CMK (cell line): Measurements from ENCODE around the gene TICAM2.

ENCODE experiments used
- DNase-seq: peaks from one replicate; pipeline ENCODE4 v3.0.0-alpha.2; 2010; ENCODE audit warnings: low read depth

TICAM2 gene

DNA sequence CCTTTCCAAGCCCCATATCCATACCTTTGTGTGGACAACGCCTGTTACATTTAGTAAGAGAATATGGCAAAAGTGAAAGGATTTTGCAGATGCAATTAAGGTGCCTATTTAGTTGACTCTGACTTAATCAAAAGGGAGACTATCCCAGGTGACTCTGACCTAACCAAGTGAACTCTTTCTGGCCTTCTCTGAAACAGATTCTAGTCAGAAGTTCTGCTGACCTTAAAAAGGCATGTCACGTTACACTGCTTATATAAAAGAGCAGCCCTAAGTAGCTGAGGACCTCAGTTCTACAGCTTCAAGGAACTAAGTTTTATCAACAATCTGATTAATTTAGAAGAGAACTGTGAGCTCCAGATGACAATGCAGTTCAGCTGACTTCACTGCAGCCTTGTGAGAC, 5.7 kb upstream of the TICAM2 start:
- no peak for DNase-seq

DNA sequence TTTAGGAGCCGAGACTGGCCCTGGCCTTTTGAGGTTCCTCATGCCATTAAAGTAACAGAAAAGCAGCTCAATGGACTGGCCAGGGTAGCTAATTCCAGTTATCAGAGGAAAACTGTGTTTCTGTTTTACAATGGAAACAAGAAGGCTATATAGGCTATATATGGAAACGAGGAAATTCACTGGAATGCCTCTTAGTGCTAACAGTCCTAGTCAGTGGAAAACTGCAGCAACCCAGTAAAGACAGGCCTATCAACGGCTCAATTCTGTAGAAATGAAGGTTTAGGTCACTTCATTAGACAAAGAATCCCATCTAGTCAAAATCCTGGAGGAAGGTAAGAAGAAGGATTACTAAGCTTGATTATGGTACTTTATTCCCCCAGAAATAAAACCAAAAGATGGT, 3.2 kb upstream of the TICAM2 start:
- no peak for DNase-seq

DNA sequence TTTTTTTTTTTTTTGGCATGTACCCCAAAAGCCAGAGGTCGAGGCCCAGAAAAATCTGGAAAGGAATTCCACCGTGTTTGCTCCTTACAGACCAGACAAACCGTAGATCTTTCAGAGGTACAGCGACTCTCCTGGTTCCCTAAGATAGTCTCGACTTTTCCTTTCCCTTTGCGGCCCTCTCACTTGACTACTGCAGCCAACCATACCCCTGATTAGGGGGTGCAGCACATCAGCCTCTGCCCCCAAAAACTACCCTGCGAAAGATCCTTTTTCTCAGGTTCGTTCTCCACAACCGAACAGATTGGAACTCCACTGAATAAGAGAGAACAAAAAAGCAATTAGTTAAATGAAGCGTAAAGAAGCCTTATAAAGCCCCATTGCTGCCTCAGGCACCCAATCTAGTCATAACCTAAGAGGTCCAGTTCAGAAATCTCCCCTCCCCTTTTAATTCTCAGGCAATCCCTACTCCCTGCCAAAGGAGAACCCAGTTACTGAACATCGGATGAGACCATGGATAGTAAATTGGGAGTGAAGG, 379 bp upstream of the TICAM2 start:
- no peak for DNase-seq

DNA sequence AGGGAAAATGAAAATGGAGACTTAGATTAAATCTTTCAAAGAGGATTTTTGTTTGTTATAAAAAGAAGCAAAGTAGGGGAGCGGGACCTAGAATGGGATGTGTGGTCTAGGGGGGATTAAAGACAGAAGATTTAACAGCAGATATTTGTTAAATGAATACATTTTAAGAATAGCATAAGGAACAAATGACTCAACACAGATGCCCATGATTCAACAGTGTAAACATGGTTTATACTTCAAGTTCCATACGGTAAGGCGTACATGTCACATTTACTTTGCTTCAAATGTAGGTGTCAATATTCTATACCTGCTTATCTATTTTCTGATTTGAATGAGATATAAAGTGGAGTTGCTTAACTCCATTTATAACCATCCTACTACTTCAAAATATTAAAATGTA, 1.5 kb downstream of the TICAM2 start:
- DNase-seq = no peak

DNA sequence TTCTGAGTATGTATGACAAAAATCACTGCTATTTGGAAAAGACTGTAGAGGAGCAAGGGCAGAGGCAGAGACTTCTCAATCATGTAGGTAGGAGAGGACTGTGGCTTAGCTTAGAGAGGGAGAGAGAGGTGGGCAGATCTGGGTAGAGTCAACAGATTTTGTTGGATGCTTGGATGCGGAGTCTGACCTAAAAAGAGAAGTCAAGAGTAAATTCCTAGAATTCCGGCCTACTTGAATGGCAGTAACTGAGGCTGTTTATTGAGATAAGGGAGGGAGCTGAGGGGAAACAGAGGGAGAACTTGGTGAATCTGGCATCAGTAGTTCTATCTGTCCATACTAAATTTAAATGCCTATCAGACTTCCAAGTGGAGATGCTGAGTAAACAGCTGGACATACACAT, 2.4 kb downstream of the TICAM2 start:
- no peak for DNase-seq

DNA sequence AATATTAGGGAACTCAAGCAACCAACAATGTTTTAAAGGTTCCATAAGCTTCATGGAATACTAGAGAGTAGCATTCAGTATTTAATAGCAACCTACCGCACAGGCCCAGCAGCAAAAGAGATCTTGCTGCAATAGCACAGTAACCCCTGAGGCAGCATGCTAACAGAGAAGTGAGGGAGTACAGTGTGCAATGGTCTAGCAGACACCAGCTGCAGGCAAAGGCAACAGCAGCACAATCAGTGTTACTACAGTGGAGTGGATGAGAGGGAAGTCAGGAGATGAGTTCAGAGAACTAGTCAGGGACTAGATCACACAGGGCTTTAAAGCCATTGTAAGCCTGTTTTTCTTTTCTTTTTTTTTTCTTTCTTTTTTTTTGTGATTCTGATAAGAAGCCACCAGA, 2.8 kb downstream of the TICAM2 start:
- DNase-seq = no peak

DNA sequence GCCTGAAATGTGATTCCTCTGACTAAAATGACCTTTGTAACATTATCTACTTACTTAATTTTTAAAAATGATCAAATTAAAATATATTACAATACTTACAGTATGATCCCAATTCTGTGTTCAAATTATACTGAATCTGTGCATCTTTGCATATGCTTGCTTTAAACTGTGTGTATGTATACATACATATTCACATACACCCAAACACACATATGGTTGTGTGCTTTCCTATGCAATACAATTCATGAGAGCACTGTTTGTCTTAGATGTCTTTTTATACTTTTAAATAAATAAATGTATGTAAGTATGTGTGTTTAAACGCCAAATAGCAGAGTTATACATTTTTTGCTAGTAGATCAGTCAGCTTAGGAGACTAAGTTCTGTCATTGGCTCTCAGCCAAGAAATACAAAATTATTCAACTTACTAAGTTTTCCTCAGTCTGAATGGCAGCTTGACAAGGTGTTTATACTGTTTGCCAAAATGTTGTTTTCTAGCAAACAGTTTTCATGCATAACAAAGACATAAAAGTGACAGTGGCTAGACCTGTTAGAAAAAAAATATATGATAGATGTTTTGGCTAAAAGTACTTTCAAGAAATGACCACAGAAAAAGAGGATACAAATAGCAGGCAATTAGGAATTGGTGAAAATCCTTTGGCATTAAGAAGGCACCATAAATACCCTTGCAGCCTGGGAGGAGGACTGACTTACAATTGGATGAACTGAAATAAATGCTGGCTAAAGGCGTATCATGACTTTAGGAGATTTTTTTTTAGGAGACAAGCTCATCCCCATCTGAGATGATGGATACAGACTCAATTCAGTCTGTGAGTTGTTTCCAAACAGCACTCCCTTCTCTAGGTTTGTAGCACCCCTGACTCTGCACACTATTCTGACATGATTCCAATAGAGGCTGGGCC, 7.9 kb downstream of the TICAM2 start:
- no peak for DNase-seq

DNA sequence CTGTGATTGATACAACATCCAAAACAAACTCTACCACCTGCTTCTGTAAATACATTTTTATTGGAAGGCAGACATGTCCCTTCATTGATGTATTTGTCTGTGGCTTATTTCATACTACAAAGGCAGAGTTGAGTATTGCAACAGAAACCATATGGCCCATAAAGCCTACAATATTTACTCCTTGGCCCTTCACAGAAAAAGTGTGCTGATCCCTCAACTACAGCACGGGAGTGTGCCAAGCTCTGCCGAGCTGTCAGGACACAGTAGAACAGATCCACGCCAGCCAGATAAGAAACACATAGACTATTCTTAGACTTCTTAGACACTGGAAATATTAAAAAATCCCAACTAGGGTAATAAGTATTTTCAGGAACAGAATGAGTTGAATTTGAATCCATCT, 13.2 kb downstream of the TICAM2 start:
- DNase-seq = no peak

DNA sequence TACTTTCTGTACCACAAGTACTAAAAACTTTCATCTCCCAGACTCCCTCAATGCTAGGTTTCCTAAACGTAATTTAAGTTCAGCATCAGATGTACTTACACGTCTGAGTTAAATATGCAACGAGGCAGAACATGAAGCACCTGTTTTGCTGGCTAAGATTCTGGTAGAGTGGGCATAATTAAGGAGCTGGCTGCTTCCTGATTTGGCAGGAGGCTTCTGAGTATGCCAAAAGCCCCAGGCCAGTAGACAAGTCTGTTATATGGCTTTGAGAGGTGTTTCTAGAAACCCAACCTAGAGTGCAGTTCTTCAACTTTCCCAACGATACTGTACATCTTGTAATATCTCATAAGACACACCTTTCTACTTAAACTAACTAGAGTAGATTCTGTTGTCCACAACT, 13.6 kb downstream of the TICAM2 start:
- no peak for DNase-seq

DNA sequence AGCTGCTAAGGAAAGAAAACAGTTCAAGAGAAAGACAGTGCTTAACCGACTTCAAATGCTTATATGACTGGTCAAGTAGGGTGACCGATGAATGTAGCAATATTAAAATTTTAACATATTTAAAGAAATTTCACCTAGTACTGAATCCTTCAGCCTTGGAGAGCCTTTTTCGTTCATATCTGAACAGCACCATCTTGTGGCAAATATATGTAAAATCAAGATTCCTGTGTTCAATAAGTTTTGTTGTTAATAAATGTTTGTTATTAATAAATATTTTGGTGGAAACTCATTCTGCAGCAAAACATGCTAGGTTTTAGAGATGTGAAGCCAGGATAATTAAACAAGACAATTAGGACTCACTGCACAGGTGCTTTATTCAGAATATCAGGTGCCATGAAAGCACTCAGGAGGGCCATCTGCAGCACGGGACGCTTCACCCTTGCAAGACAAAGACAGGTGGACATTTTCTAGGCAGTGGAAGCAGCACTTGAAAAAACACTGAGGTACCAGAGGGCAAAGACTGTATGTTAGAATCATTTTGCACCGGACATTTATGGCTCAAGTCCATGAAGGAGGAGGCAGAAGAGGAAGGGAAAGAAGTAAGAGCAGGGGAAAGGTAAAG, 15.6 kb downstream of the TICAM2 start:
- DNase-seq = no peak

DNA sequence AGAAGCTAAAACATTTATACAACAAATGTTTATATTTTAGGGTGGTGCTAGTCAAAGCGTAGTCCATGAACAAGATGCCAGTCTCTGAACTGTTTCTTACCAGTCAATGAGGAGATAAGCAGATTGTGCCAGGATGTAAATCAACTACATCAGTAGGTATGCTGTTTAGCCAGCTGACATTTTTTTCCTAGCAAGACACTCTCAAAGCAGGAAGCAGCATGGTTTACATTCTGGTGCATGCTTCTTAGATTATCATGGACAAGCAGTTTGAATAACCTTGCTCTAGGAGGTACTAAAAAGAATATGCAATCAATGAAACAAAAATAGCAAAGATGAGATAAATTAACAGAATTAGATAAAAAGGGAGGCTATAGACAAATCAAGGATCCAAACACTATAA, 17.0 kb downstream of the TICAM2 start:
- no peak for DNase-seq

DNA sequence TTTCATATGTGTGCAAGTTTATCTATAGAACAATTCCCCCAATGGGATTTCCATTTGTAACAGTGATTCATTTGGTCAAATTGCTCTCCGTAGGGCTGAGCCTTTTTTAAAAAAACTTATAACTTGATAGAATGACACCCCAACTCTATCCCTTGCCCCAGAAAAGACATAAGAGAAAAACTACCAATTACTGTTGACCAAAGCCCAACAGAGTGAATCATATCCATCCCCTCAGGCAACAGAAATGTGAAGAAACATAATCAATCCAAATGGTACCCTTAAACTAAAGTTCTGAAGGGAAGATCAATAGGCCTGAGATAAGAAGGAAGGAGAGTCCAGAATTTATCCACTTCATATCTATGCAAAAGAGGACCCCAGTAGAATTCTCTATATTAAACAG, 17.8 kb downstream of the TICAM2 start:
- DNase-seq = no peak

DNA sequence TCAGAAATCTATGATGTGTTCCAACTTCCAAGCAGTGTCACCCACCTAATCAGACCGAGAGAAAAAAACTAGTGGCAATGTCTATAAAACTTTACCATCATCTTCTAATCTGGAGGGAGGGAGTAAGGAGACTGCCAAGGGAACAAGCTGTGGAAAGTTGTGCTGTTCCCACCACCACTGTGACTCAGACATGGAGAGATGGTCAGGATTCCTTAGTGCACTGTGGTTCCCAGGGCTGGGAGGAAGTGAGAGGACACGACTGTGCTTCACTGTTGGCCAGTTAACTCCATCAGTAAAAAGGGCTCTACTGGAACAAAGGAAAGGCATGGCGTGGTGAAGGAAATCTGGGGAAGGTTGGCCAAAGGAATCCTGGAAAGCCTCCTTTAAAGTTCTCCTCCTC, 18.8 kb downstream of the TICAM2 start:
- DNase-seq = no peak

DNA sequence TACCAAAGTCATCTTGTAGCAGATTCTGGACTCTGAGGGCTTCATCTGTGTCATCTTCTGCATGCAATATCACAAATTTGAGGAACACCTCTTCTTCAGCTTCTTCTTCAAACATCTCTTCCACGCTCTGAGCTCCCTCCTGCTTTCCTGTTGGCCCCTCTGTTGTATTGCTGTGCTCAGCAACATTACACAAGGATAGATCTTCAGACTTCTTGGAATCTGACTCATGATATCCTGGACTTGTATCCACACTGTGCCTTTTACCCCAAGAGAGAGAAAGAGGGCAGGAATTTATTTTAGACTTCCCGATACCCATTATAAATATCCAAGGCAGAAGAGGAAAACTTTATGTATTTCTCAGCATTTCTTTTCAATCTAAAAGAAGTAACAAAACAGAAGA, 21.3 kb downstream of the TICAM2 start:
- no peak for DNase-seq

DNA sequence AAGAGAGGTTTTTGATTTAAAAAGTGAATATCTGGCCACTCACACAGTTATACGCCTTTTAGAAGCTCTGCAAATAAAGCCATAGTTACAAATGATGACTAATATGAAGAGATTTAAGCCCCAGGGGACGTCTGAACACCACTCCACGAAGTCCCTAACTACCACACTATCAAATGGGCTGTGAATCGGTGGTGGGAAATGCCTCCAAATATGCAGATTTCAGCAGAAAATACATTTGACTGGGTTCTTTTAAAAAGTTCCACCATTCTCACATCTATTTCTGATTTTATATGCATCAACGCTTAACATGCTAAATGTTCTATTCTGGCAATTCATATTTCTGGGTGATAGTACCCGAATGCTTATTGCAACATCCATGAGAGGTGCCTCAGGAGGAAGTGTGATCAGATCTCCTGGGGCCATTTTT, 22.5 kb downstream of the TICAM2 start:
- DNase-seq = no peak

DNA sequence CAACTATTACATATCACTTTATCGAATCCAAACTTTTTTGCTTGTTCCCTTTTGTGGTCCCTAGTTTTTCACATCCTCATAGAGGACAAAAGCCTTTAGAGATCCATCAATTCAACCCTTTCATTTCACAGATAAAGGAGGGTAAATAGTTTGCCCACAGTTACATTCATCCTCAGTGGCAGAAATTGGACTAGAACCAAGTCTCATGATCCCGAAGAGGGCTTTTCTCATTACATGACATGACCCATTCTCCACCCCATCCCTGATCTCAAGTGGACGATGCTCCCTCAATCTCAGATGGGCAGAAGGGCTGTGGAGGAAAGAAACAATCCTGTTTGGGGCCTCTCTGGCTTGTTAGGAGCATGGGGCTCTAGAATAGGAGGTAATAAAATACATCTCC, 23.1 kb downstream of the TICAM2 start:
- DNase-seq = no peak

DNA sequence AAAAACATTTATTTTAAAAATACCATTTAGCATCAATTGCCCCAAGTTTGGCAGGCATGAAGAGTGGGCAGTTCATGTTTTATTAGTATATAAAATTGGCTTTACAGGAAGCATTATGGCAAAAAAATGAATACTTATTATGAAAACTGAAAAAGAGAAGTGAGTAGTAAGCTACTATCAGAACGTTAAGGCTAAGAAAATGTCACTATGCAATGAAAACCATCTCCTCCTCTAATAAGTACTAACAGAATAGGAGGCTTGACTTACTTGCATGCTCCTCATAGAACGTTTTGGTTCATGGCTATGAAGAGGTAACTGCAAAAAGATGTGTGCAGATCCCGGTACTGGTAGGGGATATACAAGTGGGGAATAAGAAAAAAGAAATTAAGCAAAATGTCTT, 23.6 kb downstream of the TICAM2 start:
- no peak for DNase-seq

DNA sequence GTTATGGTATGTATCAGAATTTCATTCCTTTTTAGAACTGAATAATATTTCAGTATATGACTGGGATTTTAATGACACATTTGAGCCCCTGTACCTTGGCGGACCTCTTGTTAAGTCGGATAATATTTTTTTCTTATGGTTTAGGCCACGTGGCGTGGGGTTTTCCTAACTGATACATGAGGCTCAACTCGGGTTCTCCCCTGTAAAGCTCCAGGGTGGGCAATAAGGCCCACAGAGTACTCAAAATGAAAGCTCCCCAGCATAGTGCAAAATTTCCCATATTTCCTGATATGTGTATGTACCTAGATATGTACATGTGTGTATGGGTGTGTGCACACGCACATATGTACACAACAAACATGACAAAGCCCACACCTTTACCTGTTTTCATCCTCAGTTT, 24.5 kb downstream of the TICAM2 start:
- no peak for DNase-seq

DNA sequence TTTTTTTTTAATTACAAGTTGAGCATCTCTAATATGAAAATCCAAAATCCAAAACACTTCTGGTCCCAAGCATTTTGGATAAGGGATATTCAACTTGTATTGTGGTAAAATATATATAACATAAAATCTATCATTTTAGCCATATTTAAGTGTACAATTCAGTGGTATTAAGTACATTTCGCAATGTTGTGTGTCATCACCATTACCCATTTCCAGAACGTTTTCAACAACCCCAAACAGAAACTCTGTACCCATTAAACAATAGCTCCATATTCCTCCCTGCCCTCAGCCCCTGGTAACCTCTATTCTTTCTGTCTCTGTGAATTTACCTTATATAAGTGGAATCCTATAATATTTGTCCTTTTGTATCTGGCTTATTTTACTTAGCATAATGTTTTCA, 24.9 kb downstream of the TICAM2 start:
- no peak for DNase-seq

DNA sequence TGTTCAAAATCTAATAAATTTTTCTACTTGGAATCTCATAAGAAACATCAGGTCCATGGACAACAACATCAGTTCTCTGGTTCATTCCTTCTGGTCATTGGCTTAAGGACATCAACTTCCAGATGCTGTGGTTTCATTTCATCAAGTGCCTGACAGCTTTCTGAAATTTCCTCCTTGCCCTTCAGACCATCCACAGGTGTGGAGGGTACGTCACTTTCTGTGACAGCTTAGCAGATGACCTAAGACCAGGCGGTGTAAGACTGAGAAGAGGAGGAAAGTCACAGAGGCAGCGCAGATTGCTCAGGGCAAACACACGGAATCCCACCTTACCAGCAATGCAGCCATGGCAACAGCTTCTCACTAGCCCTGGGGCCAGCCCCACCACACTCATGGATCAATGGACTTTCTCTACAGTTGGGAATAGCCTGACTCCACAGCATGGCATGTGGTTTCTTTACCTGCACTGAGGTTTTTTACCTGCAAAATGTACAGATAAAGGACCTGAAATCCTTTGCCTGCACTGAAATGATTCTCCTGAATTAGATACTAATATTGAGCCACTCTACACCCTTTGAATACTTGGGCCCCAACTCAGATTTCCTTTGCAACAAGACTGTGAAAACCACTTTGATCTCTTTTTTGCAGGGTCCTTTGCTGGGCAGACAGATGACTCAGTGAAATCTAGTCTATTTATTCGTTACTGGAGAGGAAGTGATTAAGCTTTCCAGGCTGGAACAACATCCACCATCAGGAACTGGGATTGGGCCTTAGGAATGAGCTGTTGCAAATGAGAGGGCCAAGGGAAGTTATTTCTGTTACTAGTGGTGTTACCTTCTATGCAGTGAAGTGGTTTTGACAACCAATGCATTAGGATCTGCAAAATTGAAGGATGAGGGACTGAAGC, 26.9 kb downstream of the TICAM2 start:
- no peak for DNase-seq

DNA sequence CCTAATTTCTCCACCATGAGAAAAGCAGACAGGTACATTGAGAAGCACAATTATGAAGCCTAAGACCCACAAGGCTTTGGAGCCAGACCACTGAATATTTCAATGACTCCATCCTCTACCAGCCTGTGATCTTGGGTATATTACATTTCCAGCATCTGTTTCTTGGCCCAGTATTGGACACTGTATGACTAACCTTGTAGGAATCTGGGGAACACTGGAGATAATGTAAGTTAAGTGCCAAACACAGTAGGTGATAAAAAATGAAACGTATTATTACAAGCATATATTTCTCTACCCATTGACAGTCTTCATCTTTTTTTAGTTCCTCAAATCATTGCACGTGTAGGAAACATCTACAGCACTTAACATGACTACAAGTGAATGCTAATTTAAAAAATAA, 29.1 kb downstream of the TICAM2 start:
- DNase-seq = no peak

DNA sequence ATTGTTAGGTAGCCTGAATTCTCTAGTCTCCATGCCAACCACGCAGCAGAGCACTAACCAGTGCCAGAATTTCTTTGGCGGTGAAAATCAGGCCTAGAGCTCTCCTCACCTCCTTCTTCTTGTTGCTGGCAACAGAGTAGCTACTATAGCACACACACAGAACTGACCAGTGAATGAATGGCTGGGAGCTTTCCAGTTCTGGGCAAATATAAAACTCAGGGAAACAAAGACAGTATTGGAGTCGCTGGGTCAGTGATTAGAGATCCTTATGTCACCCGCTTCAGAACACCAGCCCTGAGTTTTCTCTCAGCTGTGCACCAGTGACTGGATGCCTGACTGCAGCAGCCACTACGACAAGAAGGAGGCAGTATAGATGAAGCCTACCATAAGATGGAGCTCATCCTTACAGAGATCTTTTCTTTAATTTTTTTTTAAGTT, 30.8 kb downstream of the TICAM2 start:
- no peak for DNase-seq
